H1 (cell line): ENCODE results near the gene FOXQ1. TPM values are rescaled to one million over a fixed set of nuclear protein-coding genes. Genes with fewer than 3 reads are reported as not detected.

ENCODE experiments used
- CTCF ChIA-PET: fragments of 300-600 bp; sonication (Branson Sonifier 250); formaldehyde crosslinking; loops from one replicate; lab custom pipeline; 2021; ENCODE audit not compliant: partially characterized antibody; lab: Charles Lee
- POLR2A ChIA-PET: fragments of 300-600 bp; sonication (Branson Sonifier 250); formaldehyde crosslinking; loops from one replicate; lab custom pipeline; 2021; ENCODE audit warnings: inconsistent platforms; ENCODE audit not compliant: partially characterized antibody; lab: Charles Lee
- DNase-seq, 2 experiments: peaks; one replicate each; pipeline versions ENCODE4 v3.0.0 to v3.0.0-alpha.2; 2010 to 2022; ENCODE audit warnings: low spot score in 2 of 2, low read depth in 1 of 2, mixed read lengths in 1 of 2
- FAIRE-seq: peaks from 2 replicates; lab custom pipeline; 2011; peaks lifted over from hg19 to GRCh38; lab: Jason Lieb, UNC
- H2AFZ ChIP-seq: 2 replicates; pipeline ENCODE4 v1.8.1; 2012; ENCODE audit warnings: low read length, inconsistent platforms
- H2AK5ac ChIP-seq: 2 replicates; pipeline ENCODE4 v1.6.1; 2013; ENCODE audit warnings: low read depth, low read length
- H2BK120ac ChIP-seq: replicated peaks from 2 replicates; pipeline ENCODE3; 2013; ENCODE audit warnings: low read depth, low read length, inconsistent platforms
- H2BK12ac ChIP-seq: 2 replicates; pipeline ENCODE4 v1.6.1; 2013; ENCODE audit warnings: low read depth, low read length
- H2BK15ac ChIP-seq: 2 replicates; pipeline ENCODE4 v1.6.1; 2013; ENCODE audit warnings: low read length
- H2BK20ac ChIP-seq: 2 replicates; pipeline ENCODE4 v1.6.1; 2013; ENCODE audit warnings: low read length
- H2BK5ac ChIP-seq: 2 replicates; pipeline ENCODE4 v1.6.1; 2013; ENCODE audit warnings: low read depth, low read length
- H3K14ac ChIP-seq: 2 replicates; pipeline ENCODE4 v1.6.1; 2013; ENCODE audit warnings: inconsistent platforms; ENCODE audit not compliant: insufficient read length
- H3K18ac ChIP-seq: 2 replicates; pipeline ENCODE4 v1.6.1; 2013; ENCODE audit warnings: low read length; ENCODE audit errors: extremely low read depth
- H3K23ac ChIP-seq: 2 replicates; pipeline ENCODE4 v1.6.1; 2013; ENCODE audit warnings: inconsistent platforms; ENCODE audit not compliant: insufficient read length
- H3K23me2 ChIP-seq: 2 replicates; pipeline ENCODE4 v1.6.1; 2013; ENCODE audit warnings: low read depth, low read length
- H3K27ac ChIP-seq: 2 replicates; pipeline ENCODE4 v1.6.1; 2011; ENCODE audit warnings: low read depth, low read length, inconsistent platforms
- H3K27me3 ChIP-seq, 4 experiments: replicated peaks in 1 of 4; 1 replicate in 1 of 4; 2 replicates in 3 of 4; pipeline versions ENCODE4 v1.6.1 to v1.8.1; 2011 to 2013; ENCODE audit warnings: low read length in 3 of 4, mild to moderate bottlenecking in 3 of 4, inconsistent platforms in 2 of 4, mixed read lengths in 2 of 4, moderate library complexity in 1 of 4; ENCODE audit not compliant: control insufficient read depth in 3 of 4, insufficient read depth in 3 of 4; ENCODE audit errors: extremely low read depth in 1 of 4
- H3K36me3 ChIP-seq, 4 experiments: 2 replicates each; pipeline versions ENCODE4 v1.6.1 to v1.8.1; 2011 to 2013; ENCODE audit warnings: mild to moderate bottlenecking in 4 of 4, low read length in 3 of 4, moderate library complexity in 2 of 4, control low read depth in 1 of 4, inconsistent platforms in 1 of 4; ENCODE audit not compliant: insufficient read depth in 4 of 4, control insufficient read depth in 2 of 4
- H3K4ac ChIP-seq: replicated peaks from 2 replicates; pipeline ENCODE3; 2013; ENCODE audit warnings: low read length, low read depth, mixed read lengths, inconsistent platforms; ENCODE audit not compliant: insufficient read length
- H3K4me1 ChIP-seq, 4 experiments: replicated peaks in 1 of 4; 1 replicate in 1 of 4; 2 replicates in 3 of 4; pipeline versions ENCODE4 v1.6.1 to v1.8.1; 2011 to 2013; ENCODE audit warnings: low read length in 3 of 4, inconsistent platforms in 2 of 4, mixed read lengths in 1 of 4; ENCODE audit not compliant: insufficient read depth in 4 of 4, control insufficient read depth in 3 of 4
- H3K4me2 ChIP-seq, 2 experiments: 2 replicates each; pipeline versions ENCODE4 v1.6.1 to v1.8.1; 2011 to 2013; ENCODE audit warnings: low read depth in 2 of 2, low read length in 2 of 2, control low read depth in 1 of 2, inconsistent platforms in 1 of 2, mild to moderate bottlenecking in 1 of 2; ENCODE audit not compliant: insufficient read depth in 1 of 2
- H3K4me3 ChIP-seq, 4 experiments: fragments of 200-600, 300-600 bp in 1 of 4; sonication (generic), shearing (Covaris generic), sonication (Bioruptor Twin) in 1 of 4; 2 replicates each; pipeline versions ENCODE4 v1.5.1 to v1.8.1; 2011 to 2016; ENCODE audit warnings: low read length in 4 of 4, low read depth in 3 of 4, control low read depth in 2 of 4, inconsistent platforms in 2 of 4, mild to moderate bottlenecking in 2 of 4, mixed read lengths in 1 of 4, moderate library complexity in 1 of 4; ENCODE audit not compliant: insufficient read depth in 2 of 4; ENCODE audit errors: extremely low read depth in 1 of 4
- H3K56ac ChIP-seq: replicated peaks from 2 replicates; pipeline ENCODE3; 2013; ENCODE audit warnings: low read depth, mild to moderate bottlenecking, mixed read lengths, low read length, inconsistent platforms; ENCODE audit not compliant: insufficient read length
- H3K79me1 ChIP-seq: 2 replicates; pipeline ENCODE4 v1.6.1; 2013; ENCODE audit warnings: low read depth, low read length, control low read depth
- H3K79me2 ChIP-seq, 2 experiments: 2 replicates each; pipeline versions ENCODE4 v1.6.1 to v1.8.1; 2012 to 2013; ENCODE audit warnings: low read length in 2 of 2, mild to moderate bottlenecking in 2 of 2, inconsistent platforms in 1 of 2; ENCODE audit not compliant: insufficient read depth in 2 of 2, control insufficient read depth in 1 of 2
- H3K9ac ChIP-seq, 4 experiments: replicated peaks in 1 of 4; 1 replicate in 1 of 4; 2 replicates in 3 of 4; pipeline versions ENCODE4 v1.6.1 to v1.8.1; 2011 to 2013; ENCODE audit warnings: low read depth in 3 of 4, low read length in 3 of 4, control low read depth in 2 of 4, mild to moderate bottlenecking in 2 of 4, moderate library complexity in 2 of 4, inconsistent platforms in 1 of 4; ENCODE audit errors: extremely low read depth in 1 of 4
- H3K9me3 ChIP-seq, 2 experiments: 2 replicates each; pipeline versions ENCODE4 v1.6.1 to v1.8.1; 2012 to 2013; ENCODE audit warnings: mild to moderate bottlenecking in 2 of 2, moderate library complexity in 2 of 2, control low read depth in 1 of 2, inconsistent platforms in 1 of 2, low read depth in 1 of 2, low read length in 1 of 2, mixed read lengths in 1 of 2; ENCODE audit not compliant: insufficient read depth in 2 of 2
- H4K20me1 ChIP-seq, 2 experiments: replicated peaks in 1 of 2; 2 replicates each; pipeline versions ENCODE3 to v1.8.1; 2011 to 2013; ENCODE audit warnings: inconsistent platforms in 2 of 2, low read length in 2 of 2, mild to moderate bottlenecking in 1 of 2; ENCODE audit not compliant: insufficient read depth in 2 of 2, control insufficient read depth in 1 of 2
- H4K5ac ChIP-seq: 2 replicates; pipeline ENCODE4 v1.6.1; 2013; ENCODE audit warnings: low read length, low read depth, mixed read lengths, inconsistent platforms; ENCODE audit not compliant: insufficient read length
- H4K8ac ChIP-seq: 2 replicates; pipeline ENCODE4 v1.8.0; 2013; ENCODE audit warnings: mild to moderate bottlenecking, moderate library complexity, low read length, inconsistent platforms; ENCODE audit not compliant: insufficient read depth; ENCODE audit errors: extremely low read depth
- H4K91ac ChIP-seq: replicated peaks from 2 replicates; pipeline ENCODE3; 2013; ENCODE audit warnings: low read length, mixed read lengths, inconsistent platforms; ENCODE audit not compliant: insufficient read length
- CBX5 ChIP-seq: fragments of 300-800, 300-1000 bp; sonication (generic); IDR thresholded peaks from 2 replicates; pipeline ENCODE4 v1.7.1; 2016; ENCODE audit warnings: antibody characterized with exemption, low read length, low read depth
- EP300 ChIP-seq, 2 experiments: IDR thresholded peaks; 1 replicate in 1 of 2; 2 replicates in 1 of 2; pipeline ENCODE4 v1.6.1; 2011 to 2012; ENCODE audit warnings: low read depth in 2 of 2, low read length in 2 of 2, mild to moderate bottlenecking in 2 of 2, borderline replicate concordance in 1 of 2, inconsistent platforms in 1 of 2, moderate library complexity in 1 of 2
- KDM5A ChIP-seq: fragments of 200-600 bp; IDR thresholded peaks from 2 replicates; pipeline ENCODE4 v1.7.1; 2012; ENCODE audit warnings: mild to moderate bottlenecking, low read length, inconsistent platforms, mixed read lengths
- POLR2AphosphoS5 ChIP-seq: IDR thresholded peaks from 2 replicates; pipeline ENCODE4 v1.6.1; 2011; ENCODE audit warnings: low read depth, low read length
- RFX5 ChIP-seq: IDR thresholded peaks from 2 replicates; pipeline ENCODE4 v1.6.1; 2011; ENCODE audit warnings: low read depth, low read length, improper control_type of control experiment, borderline replicate concordance
- RXRA ChIP-seq: IDR thresholded peaks from 2 replicates; pipeline ENCODE4 v1.6.1; 2011; ENCODE audit warnings: low read depth, mild to moderate bottlenecking, low read length, moderate library complexity; ENCODE audit not compliant: insufficient read depth
- SIN3A ChIP-seq, 2 experiments: IDR thresholded peaks in 1 of 2; conservative IDR thresholded peaks in 1 of 2; 2 replicates each; pipeline ENCODE4 v1.6.1; 2011 to 2012; ENCODE audit warnings: low read length in 2 of 2, improper control_type of control experiment in 1 of 2, low read depth in 1 of 2, mild to moderate bottlenecking in 1 of 2
- SIX5 ChIP-seq: IDR thresholded peaks from 2 replicates; pipeline ENCODE4 v1.6.1; 2011; ENCODE audit warnings: mild to moderate bottlenecking, low read depth, low read length
- SRF ChIP-seq: IDR thresholded peaks from 2 replicates; pipeline ENCODE4 v1.6.1; 2011; ENCODE audit warnings: mild to moderate bottlenecking, low read depth, low read length, moderate library complexity
- WGBS, 2 experiments: shearing (Covaris generic) in 1 of 2; methylation state at CpG; one replicate each; pipeline versions ENCODE4 v1.1.6 to v1.1.7; 2013 to 2015; ENCODE audit warnings: low lambda C conversion rate in 2 of 2, mixed read lengths in 2 of 2, inconsistent platforms in 1 of 2, low coverage in 1 of 2, missing lambda C conversion rate in 1 of 2; ENCODE audit not compliant: insufficient replicate concordance in 2 of 2, insufficient coverage in 1 of 2, insufficient read length in 1 of 2; ENCODE audit errors: extremely low coverage in 1 of 2, missing lambda C conversion rate in 1 of 2; 5-methylcytosine and 5-hydroxymethylcytosine counted together
- polyA plus RNA-seq, 7 experiments: library from polyadenylated mRNA; depleted of rRNA in 3 of 7; stranded (reverse) in 5 of 7; unstranded in 2 of 7; fragments of >200 nt in 5 of 7; fragments of 200-250 nt in 2 of 7; gene quantifications; 1 replicate in 5 of 7; 2 replicates in 1 of 7; 4 replicates in 1 of 7; pipeline versions ENCODE4 v1.2.1 to v1.2.3, GENCODE V29; 2011 to 2013; ENCODE audit warnings: missing spikeins in 2 of 7, mixed read lengths in 2 of 7
- total RNA-seq: library from RNA; stranded (reverse); fragmentation: NEBNext Ultra II Directional; extraction: Animal tissue kit (Norgen Biotek cat#: 25700); gene quantifications from 2 replicates; pipeline ENCODE4 v1.2.1, GENCODE V29; 2021
- TF ChIP-seq, protein P1 (sequence below): IDR thresholded peaks from 2 replicates; pipeline ENCODE4 v1.6.1; 2012; ENCODE audit warnings: low read length, inconsistent platforms

FOXQ1 gene
- total and polyA plus RNA-seq, 2 of the 8 experiments (the other 6 are each of a cell fraction or from before 2014, with no cell fraction given) = 0.03 TPM; not detected in 1

DNA sequence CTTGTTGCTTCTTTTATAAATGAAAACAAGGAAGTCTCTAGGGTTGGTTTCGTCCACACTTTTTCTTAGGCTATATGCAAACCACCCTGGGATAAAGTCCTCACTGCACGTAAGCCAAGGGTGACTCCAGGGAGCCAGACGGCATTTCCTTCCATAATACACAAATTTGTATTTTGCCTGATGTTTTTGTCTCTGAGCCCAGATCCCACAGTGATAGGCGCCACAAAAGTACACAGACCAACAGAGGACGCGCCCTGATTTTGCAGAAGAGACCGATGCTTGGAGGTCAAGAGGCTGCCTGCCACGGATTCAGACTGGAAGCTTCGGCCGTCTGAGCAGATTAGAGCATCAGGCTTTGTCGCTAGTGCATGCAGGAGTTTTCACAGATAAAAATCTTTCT, 22.8 kb downstream of the FOXQ1 start:
- no peaks in the 10 kb centered on the region for H3K23me2 ChIP-seq
- ChIA-PET CTCF (interaction anchor here (0.6 to 2.8 kb wide), 11 partner anchors 9 to 423 kb away, joined by 3 to 13 read pairs (median 3); no protein-coding TSS in a partner anchor), POLR2A (no interaction called here)
- no peak overlapping the region for H3K23ac ChIP-seq
- peaks cover 5 to 7% of the 10 kb centered on the region in 2 experiments; a peak in 1 of 4 replicates for H3K9me3 ChIP-seq
- H3K27me3 ChIP-seq = peaks cover 0 to 4% (median 2%) of the 10 kb centered on the region in 4 experiments; a peak in 4 of 7 replicates
- H3K79me1 ChIP-seq = no peaks in the 10 kb centered on the region
- H3K4ac ChIP-seq = no peak overlapping the region
- H2BK20ac ChIP-seq = no peak overlapping the region
- WGBS, 2 experiments = 50% methylated on average over 11 of the region's 11 CpGs; no CpG with 5 or more reads in 1 of the 2 experiments
- 0 out of 2 replicates have a peak overlapping the region, but pooled peaks have one; percentile 52 for H2AFZ ChIP-seq
- H4K91ac ChIP-seq = no peak overlapping the region
- H3K4me3 ChIP-seq = no peak overlapping the region
- peak overlapping the region in 1 of 2 experiments; percentile 30; a peak in 1 of 4 replicates for H3K4me2 ChIP-seq
- no peak overlapping the region for H2BK12ac ChIP-seq
- no peak overlapping the region for H3K9ac ChIP-seq
- no peaks in the 10 kb centered on the region for H3K36me3 ChIP-seq
- H3K18ac ChIP-seq = no peak overlapping the region
- H2AK5ac ChIP-seq = no peak overlapping the region
- H3K56ac ChIP-seq = no peak overlapping the region
- no peak overlapping the region for H3K14ac ChIP-seq
- H4K8ac ChIP-seq = no peak overlapping the region
- no peak overlapping the region for H4K5ac ChIP-seq
- no peaks in the 10 kb centered on the region for H4K20me1 ChIP-seq
- no peaks in the 10 kb centered on the region for H3K79me2 ChIP-seq
- no peak overlapping the region for H2BK120ac ChIP-seq
- no peak overlapping the region for H3K27ac ChIP-seq
- H2BK15ac ChIP-seq = no peak overlapping the region
- DNase-seq (no peak), FAIRE-seq (no peak)
- H3K4me1 ChIP-seq = peaks cover 0 to 5% (median 3%) of the 10 kb centered on the region in 4 experiments; a peak in 3 of 7 replicates
- H2BK5ac ChIP-seq = no peak overlapping the region
- TF ChIP-seq, protein P1, sequence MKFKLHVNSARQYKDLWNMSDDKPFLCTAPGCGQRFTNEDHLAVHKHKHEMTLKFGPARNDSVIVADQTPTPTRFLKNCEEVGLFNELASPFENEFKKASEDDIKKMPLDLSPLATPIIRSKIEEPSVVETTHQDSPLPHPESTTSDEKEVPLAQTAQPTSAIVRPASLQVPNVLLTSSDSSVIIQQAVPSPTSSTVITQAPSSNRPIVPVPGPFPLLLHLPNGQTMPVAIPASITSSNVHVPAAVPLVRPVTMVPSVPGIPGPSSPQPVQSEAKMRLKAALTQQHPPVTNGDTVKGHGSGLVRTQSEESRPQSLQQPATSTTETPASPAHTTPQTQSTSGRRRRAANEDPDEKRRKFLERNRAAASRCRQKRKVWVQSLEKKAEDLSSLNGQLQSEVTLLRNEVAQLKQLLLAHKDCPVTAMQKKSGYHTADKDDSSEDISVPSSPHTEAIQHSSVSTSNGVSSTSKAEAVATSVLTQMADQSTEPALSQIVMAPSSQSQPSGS = no peak
- no peak for TF ChIP-seq SIX5
- no peak for TF ChIP-seq RXRA
- no peak for TF ChIP-seq CBX5
- no peak for TF ChIP-seq SIN3A (conservative IDR thresholded peaks at IDR 0.05 in 1 of 2, IDR thresholded peaks at IDR 0.05 in 1 of 2; ENCODE audit: low read depth in 1 of 2, low read length in 2 of 2)
- TF ChIP-seq KDM5A = no peak
- no peak for TF ChIP-seq POLR2AphosphoS5
- TF ChIP-seq RFX5 = no peak
- TF ChIP-seq SRF = no peak
- TF ChIP-seq EP300 (IDR thresholded peaks at IDR 0.05; ENCODE audit: borderline replicate concordance in 1 of 2, low read depth in 2 of 2, low read length in 2 of 2) = no peak
